ENCODE measurements around the gene SYCP3.

SYCP3 gene

DNA sequence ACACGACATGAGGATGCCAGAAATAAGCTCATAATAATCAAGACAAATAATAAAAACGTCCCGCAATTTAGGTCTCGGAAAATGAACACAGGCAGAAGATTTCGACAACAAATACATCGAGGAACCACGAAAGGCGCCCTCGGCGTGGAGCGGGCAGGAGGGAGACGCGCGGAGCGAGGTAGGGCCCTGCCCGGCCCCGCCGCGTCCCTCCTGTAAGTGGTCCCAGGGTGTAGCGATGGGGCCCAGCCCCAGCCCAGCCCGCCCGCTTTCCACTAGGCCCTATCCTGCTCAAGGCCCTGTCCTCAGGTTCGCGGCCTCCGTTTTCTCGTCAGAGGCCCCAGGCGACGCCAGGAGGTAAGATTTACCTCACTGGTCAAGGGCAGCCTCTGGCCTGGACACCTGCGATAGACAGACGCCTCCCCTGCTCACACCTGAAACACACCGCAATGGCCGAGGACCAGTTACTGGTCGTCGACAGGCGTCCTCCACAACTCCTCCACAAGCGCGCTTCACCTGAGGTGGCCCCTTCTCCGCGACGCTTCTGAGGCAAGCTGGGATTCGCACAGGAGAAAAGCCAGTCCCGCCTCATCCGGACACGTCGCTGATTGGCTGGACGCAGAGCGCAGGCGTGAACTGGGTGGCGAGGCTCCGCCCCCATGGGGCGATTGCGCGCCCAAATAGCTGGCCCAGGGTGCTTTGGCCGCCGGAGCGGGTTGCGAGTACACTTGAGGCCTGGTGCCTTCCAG lies at the start of gene SYCP3:
TSS of gene SYCP3 (minus strand) at position 543 of the 746 bp plus-strand sequence. CDS start 1,527 bp downstream, outside the sequence.
- DNase-seq, result no peak

DNA sequence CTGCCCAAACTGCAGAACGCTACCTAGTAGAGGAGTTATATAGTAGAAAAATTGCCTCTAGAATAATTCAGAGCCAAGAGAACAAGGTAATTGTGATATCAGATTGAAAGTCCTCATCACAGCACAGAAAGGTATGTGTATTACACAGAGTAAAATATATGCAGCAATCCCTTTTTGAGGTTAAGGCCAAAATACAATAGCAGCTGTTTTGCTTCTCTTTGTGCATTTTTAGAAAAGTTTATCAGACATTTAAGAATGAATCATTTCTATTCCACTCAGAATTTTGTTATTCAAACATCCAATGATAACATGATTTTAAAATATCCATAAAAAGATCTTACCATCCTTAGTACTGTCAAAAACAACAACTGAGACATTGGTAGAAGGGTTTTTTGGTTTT lies 46.4 kb upstream of the SYCP3 start:
- DNase-seq, result peak; percentile 12

DNA sequence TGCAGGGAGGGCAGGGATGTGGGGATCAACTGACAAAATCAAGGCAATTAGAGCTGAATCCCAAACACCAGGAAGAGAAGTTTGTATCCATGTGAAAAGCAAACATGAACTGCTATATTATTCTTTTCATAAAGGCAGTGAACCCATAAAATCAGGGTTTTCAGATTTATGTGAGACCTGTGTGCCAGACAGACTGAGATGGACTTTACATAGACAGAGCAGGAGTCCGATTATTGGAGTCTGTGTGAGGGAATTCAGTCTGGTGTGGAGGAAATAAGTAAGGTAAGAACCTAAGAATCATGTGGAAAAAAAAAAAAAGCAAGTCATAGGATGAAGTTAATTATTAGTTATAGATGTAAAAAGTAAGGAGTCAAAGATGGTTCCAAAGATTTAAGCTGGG lies 45.1 kb upstream of the SYCP3 start:
- DNase-seq, result no peak

GRCh38 chr12:101783838-101784237 lies 44.6 kb upstream of the SYCP3 start:
- no peak for DNase-seq

GRCh38 chr12:101783150-101783549 lies 43.9 kb upstream of the SYCP3 start:
- DNase-seq, result peak; percentile 70

GRCh38 chr12:101782273-101782731 lies 43.0 kb upstream of the SYCP3 start:
- peak; percentile 75 for DNase-seq

- DNase-seq, result no peak
These were observed 42.6 kb upstream of the SYCP3 start for GRCh38 chr12:101781834-101782233.

- DNase-seq, result no peak
These were observed 41.3 kb upstream of the SYCP3 start for GRCh38 chr12:101780599-101780998.

DNA sequence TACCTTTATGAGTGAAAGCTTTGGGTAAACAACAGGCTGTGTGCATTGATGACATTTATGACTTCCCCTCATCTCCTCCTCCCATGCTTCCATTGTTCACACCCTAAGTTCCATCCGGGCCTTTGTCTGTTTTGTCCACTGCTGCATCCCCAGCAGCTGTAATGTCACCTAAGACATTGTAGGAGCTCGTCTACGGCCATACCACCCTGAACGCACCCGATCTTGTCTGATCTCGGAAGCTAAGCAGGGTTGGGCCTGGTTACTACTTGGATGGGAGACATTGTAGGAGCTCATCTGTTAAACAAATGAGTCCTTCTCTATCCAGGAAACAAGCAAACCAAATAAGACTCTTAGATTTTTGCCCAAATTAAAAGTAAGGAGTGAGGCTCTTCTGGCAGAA lies 40.4 kb upstream of the SYCP3 start:
- DNase-seq, result no peak

GRCh38 chr12:101779200-101779599 lies 39.9 kb upstream of the SYCP3 start:
- DNase-seq, result no peak

DNA sequence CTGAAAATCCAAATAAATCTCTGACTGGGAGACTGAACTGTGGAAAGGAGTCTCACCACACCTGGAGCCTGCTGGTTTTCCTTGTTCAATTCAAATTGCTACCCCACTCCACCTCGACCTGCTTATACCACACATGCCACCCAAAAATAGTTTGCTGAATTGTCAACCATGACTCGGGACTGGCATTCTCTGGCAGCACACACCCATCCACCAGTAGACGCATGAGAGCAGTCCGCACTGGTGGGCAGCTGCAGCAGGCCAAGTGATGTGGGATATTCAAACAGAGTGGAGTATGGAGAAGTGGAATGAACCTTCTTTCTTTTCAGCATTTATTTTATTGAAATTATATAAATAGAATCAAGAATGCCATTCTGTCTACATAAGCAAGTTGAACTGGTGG lies 38.7 kb upstream of the SYCP3 start:
- no peak for DNase-seq

DNA sequence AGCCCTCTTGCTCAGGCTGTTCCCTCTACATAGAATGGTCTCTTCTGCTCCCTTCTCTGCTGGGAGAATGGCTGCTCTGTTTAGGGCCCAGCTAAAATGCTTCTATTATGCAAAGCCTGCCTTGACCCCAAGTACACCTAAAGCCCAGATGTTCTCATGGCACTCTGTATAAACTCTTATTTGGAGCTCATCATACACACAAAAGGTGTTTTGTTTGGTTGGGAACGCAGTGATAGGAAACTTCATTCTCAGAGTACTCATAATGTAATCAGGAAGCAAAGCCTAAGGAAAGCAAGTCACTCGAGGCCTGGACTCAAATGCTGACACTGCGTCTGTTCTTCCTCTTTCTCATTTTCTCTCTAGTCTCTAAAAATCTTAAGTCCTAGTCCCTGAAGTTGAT lies 38.2 kb upstream of the SYCP3 start:
- no peak for DNase-seq

- no peak for DNase-seq
These were observed 36.6 kb upstream of the SYCP3 start for GRCh38 chr12:101775816-101776215.

- peak; percentile 63 for DNase-seq
These were observed 34.4 kb upstream of the SYCP3 start for GRCh38 chr12:101773650-101774162.

DNA sequence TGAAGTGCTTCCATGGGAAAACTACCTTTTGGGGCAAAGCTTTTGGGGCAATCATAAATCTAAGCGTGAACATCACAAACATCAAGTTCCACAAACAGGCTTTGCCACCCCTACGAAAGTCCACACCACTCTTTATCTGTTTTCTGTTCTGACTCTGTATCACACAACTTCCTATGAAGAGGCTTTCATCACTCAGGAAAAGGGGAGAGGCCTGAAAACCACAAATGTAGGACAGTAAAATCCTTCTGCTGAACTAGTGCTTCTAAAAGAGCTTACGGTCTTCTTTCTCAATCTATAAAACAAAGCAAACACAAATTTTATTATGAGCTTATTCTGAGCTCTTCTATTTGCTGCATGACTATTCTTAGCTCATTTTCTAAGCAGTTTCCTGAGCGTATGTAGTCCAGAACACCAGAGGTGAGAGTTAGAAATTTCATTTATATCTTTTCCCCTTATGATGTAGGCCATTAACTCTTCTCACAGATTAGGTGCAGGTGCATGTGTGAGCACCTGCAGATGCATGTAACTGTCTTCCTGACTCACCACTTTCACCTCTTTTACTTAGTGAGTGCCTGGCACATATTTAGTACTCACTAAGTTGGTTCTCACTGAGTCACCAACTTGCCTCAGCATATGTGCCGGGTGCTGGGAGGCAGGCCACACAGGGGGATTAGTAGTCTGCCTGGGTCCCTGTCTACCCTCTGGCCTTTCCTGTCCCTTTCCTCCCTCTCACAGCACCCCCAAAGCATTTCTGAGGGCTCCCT lies 32.9 kb upstream of the SYCP3 start:
- no peak for DNase-seq

DNA sequence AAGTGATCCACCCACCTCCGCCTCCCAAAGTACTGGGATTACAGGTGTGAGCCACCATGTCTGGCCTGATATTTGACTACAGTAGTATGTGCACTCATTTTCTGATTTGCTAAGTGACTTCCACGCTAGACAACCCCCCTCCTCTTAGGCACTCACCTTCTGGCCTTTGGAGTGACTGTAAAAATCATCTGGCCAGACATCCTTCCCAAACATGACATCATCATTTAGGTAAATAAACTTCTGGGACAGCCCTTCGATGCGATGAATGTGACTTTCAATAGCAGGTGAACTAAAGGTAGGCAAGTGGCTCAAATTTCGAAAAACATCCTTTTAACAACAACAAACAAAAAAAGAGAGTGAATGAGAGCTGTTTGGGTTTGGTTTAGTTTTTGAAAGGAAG lies 30.6 kb upstream of the SYCP3 start:
- no peak for DNase-seq

- no peak for DNase-seq
These were observed 29.5 kb upstream of the SYCP3 start for GRCh38 chr12:101768781-101769180.

DNA sequence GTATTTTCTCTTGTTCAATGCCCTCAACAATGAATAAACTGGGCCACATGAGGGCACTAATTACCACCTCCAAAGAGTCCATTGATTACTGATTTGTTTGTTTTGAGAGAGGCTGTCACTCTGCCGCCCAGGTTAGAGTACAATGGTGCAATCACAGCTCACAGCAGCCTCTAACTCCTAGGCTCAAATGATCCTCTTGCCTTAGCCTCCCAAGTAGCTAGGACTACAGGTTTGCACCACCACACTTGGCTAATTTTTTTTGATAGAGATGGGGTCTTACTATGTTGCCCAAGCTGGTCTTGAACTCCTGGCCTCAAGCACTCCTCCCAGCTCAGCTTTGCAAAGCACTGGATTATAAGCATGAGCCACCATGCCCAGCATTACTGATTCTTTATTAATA lies 28.3 kb upstream of the SYCP3 start:
- no peak for DNase-seq

DNA sequence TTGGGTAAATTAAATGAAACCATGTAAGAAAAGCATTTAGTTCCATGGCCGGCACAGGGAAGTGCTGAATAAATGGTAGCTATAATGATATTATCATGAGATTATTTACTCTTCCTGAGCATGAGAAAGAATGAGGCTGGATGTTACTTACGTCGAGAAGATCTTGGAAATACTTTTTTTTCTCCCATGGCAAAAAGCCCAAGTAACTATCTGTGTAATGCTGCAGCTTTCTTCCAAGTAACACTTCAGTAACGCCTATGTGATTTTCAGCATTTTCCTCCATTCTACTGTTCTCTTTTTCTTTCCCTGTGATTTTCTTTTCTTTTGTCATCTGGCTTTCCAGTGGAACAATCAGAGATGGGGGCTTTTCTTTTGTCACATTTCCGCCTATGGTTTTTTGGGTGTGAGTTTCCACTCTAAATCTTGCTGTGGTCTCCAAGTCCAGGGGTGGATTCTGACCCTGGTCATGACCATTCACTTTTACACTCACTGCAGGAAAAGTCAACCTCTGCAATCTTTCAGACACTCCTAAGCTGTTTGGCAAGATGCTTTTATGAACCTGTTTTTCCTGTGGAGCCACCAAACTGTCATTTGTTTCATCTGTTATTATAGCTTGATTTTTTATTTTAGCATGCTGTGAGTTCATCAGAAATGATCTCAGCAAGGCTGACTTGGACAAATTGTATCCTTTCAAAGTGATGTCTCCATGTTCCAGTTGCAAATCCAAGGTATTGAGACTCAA lies 25.0 kb upstream of the SYCP3 start:
- no peak for DNase-seq

- DNase-seq, result no peak
These were observed 24.1 kb upstream of the SYCP3 start for GRCh38 chr12:101763246-101763931.

DNA sequence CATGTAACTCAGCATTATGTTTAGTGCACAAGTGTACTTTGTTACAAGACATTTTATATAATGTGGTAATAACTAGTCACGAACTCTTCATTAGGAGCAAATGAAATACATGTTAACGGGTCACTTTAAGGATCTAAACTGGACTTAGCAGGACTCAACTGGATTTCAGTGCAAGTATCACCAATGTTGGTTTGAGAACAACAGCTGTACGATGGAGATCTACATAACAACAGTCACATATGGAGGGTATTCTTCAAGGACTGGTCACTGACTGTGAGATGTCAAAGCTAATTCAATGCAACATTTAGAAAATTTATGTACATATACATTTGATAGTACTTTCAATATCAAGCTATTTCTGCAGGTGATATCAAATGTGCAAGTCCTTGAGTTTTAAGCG lies 22.5 kb upstream of the SYCP3 start:
- DNase-seq, result no peak

GRCh38 chr12:101761350-101761749 lies 22.1 kb upstream of the SYCP3 start:
- DNase-seq, result no peak
